Epidermal melanocyte (primary cell): ENCODE data around the gene BBS9.
"Not testable (repeated sequence)": the region's sequence is repeated elsewhere in the genome, so short reads cannot be mapped to it uniquely, and the experiment has no call there.

ENCODE experiments used
- DNase-seq: peaks from one replicate; pipeline ENCODE4 v3.0.0; 2011; ENCODE audit warnings: low spot score; ENCODE audit not compliant: insufficient read length

Gene BBS9

DNA sequence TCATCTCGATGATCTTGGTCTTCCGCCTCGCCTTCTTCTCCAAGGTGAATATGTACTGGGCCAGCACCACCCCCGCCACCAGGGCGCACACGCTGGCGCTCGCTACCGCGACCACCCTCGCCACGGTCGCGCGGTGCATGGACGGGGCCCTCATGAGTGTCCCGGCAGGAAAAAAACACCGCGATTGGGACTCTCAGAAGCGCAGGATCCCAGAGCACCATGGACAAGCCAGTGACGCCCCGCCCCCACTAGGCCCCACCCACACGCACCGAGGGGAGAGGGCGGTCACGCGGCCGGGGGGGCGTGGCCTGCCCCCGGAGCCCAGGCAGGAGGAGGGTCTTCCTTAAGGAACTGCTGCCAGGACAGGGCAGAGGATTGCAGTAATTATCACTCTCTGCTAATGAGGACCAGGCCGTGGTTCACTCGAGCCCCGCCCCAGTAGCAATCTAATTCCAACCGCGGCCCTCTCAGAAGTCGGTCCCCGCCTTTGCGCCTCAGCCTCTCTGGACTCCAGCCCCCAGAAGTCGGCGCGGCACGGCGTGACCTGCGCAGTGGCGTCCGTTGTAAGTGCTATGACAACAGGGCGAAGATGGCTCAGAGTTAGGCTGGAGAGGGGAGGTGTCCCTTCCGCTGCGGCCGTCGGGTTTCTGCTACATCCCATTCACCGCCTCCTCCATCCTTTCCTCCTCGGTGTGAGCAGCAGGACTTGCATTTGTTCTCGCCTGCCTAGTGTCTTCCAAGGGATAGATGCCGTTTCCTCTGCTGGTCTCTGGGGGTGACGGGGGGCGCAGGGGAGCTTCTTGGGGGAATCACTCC, at the start of gene BBS9:
Gene BBS9 (plus strand): TSS at position 575 of the 816 bp plus-strand sequence. CDS start 16,689 bp downstream, outside the sequence.
- peak; percentile 90 for DNase-seq

GRCh38 chr7:33079763-33080690, 49.3 kb upstream of the BBS9 start:
- no peak for DNase-seq

- DNase-seq = no peak
Observed at GRCh38 chr7:33087356-33087755, 42.0 kb upstream of the BBS9 start.

DNA sequence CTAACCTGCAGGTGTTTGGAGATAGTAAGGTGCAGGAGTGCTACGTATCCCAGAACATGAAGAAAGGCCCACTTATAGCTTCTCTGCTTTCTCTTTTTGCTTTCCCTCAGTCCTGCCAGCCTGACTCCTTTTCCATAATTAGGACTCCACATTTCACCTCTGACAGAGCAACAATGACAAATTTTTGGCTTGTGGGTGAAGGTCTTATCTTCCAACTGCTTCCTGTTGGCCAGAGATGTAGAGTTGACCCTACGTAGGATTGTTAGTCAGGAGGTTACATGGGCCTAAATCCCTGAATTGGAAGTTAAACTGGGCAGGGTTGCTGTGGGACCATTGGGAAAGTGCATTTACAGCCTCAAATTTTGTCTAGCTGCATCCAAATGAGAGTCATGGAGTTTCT, 41.5 kb upstream of the BBS9 start:
- DNase-seq = no peak

DNA sequence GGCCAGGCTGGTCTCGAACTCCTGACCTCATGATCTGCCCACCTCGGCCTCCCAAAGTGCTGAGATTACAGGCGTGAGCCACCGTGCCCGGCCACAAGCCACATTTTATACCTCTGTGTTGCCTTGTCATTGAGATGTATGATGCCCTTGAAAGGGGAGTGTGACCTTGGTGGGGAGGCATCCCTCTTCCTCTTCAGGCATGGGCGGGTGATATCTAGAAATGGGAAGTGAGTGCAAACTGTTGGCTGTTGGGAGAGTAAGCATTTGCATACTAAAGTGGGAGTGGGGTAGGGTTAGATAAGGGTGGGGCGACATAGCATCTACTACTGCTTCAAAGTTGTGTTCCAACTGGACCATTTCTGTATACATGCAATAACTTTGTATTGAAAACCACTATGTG, 40.2 kb upstream of the BBS9 start:
- no peak for DNase-seq

DNA sequence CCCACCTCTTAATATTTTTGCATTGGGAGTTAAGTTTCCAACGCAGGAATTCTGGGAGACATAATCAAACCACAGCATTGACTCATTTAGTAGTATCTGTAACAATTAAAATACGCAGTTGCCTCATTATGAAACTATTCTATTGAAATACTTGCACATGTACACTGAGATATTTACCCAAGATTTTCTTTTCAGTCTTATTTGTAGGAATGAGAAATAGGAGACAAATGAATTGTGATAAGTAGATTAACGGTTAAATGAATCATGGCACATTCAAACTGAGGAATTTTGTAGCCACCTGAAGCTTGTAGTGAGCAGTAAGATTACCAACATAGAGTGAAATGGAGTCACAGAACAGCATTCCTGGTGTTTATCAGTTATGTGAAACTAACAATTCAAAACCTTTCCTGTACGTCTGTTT, 38.2 kb upstream of the BBS9 start:
- DNase-seq = no peak

DNA sequence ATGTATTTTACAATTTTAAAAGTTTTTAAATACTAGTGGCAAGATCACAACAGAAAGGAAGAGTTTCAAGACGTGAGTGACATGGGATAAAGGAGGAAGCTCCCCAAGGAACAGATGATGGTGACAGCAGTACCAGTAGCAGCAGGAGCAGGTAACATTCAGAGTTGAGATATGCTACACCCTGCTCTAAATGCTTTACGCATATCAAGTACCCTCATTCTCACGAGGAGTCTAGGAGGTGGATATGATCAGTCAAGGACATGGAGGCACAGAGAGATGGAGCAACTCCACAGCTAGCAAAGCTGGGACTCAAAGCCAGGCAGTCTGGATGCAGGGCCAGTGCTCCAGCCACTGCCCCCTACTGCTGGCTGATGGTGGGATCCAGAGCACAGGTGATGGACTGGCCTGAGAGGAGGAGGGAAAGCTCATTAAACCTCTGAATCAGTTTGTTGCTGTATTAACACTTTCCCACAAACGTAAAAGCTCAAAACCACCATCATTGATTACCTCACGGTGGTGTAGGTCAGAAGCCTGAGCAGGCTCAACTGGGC, 37.6 kb upstream of the BBS9 start:
- no peak for DNase-seq

DNA sequence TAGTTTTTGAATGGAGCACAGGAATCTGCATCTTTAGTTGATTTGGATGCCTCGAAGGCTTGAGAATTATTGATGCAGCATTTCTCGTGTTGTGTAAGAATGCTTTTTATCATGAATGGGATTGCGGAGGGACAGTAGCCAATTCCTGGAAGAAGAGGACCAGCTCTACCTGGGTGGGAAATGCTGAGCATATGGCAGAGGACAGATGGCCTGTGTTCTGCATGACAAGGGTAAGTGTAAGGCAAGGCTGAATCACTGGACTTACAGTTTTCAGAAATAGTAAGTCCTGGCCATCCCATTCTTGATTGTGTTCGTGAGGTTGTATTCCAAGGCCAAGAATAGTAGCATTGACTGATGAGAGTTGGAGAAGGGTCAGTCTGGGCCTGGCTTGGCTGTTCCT, 36.1 kb upstream of the BBS9 start:
- DNase-seq = no peak

DNA sequence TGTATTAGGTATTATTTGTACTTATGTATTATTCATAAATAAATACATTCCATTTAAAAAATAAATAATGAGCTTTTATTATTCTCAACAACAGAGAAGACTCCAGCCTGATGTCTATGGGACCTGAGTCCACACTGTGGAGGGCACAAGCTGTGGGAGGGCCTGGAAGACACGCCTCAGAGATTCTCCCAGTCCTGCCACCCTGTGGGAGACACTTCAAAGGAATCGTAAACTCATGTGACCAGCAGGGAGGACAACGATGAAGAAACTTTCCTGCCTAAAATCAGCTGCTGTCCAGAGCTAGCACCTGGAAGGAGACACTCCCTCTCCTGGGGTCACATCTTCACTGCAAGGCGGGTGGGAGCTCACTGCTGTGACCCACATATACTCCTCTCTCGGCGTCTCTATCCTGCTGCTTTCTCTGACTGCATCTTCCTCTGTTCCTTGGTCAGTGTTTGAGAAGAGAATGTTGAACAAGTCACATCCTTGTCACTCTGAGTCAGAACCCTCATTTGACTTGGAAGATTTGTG, 34.6 kb upstream of the BBS9 start:
- not testable (repeated sequence) for DNase-seq

DNA sequence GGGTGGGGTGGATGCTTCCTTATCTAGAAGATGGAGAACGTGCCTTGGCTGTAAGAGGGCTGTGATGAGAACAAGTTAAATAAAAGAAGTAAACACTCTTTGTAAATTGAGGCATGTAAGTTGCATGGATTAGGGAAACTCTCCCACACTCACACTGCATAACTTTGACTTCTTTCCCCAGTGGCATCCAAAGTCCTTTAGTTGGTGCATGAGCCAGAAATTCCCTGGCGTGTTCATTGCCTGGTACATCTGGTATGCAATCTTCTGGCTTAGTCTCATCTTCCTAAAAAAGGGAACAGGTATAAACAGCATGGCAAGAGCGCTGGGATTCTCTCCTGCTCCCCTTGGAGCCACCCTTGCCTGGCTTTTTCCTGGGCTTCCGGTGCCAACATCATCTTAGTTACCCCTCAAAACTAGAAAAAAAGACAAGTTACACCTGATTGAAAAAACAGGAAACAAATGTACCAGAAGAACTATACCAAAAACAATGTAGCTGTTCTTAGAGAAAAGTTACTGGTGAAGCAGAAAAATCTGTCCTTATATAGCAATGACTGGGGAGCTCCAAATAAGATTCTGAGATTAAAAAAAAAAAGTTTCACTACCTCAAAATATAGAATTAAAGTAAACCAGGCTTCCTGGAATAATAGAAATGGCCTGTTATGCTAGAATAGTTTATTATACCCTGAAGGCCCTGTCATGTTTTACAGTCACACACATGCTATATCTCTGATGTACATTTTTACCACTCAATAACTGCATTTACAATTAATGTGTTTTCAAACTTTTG, 30.0 kb upstream of the BBS9 start:
- DNase-seq = no peak

- no peak for DNase-seq
Observed at GRCh38 chr7:33100770-33101169, 28.6 kb upstream of the BBS9 start.

- DNase-seq = no peak
Observed at GRCh38 chr7:33101906-33102305, 27.5 kb upstream of the BBS9 start.

GRCh38 chr7:33107136-33108066, 22.0 kb upstream of the BBS9 start:
- DNase-seq = no peak

GRCh38 chr7:33108554-33109004, 20.8 kb upstream of the BBS9 start:
- no peak for DNase-seq

- DNase-seq = no peak
Observed at GRCh38 chr7:33109005-33109757, 20.2 kb upstream of the BBS9 start, which contains the start of gene RP9. Gene RP9 (minus strand): TSS chr7:33109404. CDS start chr7:33109372, 32 bp downstream.

- DNase-seq = no peak
Observed at GRCh38 chr7:33109758-33110238, 19.6 kb upstream of the BBS9 start.

GRCh38 chr7:33111614-33112013, 17.8 kb upstream of the BBS9 start:
- no peak for DNase-seq

- no peak for DNase-seq
Observed at GRCh38 chr7:33114976-33115375, 14.4 kb upstream of the BBS9 start.

DNA sequence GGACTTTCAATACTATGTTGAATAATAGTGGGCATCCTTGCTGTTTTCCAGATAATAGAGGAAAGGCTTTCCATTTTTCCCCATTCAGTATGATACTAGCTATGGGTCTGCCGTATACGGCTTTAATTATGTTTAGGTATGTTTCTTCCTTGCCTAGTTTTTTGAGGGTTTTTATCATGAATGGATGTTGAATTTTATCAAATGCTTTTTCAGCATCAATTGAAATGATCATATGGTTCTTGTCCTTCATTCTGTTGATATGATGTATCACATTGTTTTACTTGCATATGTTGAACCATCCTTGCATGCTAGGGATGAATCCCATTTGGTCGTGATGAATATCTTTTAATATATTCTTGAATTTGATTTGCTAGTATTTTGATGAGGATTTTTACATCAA, 11.0 kb upstream of the BBS9 start:
- DNase-seq = no peak
